ENCODE data around the gene CD96.

- TF ChIP-seq CEBPB (IDR thresholded peaks at IDR 0.05), result no peak
- TF ChIP-seq FOXM1 (IDR thresholded peaks at IDR 0.05; ENCODE audit: borderline replicate concordance, low read depth), result no peak
- TF ChIP-seq, protein P1, sequence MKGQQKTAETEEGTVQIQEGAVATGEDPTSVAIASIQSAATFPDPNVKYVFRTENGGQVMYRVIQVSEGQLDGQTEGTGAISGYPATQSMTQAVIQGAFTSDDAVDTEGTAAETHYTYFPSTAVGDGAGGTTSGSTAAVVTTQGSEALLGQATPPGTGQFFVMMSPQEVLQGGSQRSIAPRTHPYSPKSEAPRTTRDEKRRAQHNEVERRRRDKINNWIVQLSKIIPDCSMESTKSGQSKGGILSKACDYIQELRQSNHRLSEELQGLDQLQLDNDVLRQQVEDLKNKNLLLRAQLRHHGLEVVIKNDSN (IDR thresholded peaks at IDR 0.05), result no peak
- no peak for TF ChIP-seq TCF12 (IDR thresholded peaks at IDR 0.05; ENCODE audit: low read depth)
- TF ChIP-seq EP300 (IDR thresholded peaks at IDR 0.05; ENCODE audit: borderline replicate concordance), result no peak
- TF ChIP-seq NFIC (IDR thresholded peaks at IDR 0.05), result no peak
- TF ChIP-seq, protein P2, sequence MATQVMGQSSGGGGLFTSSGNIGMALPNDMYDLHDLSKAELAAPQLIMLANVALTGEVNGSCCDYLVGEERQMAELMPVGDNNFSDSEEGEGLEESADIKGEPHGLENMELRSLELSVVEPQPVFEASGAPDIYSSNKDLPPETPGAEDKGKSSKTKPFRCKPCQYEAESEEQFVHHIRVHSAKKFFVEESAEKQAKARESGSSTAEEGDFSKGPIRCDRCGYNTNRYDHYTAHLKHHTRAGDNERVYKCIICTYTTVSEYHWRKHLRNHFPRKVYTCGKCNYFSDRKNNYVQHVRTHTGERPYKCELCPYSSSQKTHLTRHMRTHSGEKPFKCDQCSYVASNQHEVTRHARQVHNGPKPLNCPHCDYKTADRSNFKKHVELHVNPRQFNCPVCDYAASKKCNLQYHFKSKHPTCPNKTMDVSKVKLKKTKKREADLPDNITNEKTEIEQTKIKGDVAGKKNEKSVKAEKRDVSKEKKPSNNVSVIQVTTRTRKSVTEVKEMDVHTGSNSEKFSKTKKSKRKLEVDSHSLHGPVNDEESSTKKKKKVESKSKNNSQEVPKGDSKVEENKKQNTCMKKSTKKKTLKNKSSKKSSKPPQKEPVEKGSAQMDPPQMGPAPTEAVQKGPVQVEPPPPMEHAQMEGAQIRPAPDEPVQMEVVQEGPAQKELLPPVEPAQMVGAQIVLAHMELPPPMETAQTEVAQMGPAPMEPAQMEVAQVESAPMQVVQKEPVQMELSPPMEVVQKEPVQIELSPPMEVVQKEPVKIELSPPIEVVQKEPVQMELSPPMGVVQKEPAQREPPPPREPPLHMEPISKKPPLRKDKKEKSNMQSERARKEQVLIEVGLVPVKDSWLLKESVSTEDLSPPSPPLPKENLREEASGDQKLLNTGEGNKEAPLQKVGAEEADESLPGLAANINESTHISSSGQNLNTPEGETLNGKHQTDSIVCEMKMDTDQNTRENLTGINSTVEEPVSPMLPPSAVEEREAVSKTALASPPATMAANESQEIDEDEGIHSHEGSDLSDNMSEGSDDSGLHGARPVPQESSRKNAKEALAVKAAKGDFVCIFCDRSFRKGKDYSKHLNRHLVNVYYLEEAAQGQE (IDR thresholded peaks at IDR 0.05; ENCODE audit: low read depth), result no peak
These were observed 20.1 kb upstream of the CD96 start for GRCh38 chr3:111521891-111522290.
